GM12878 (cell line): ENCODE data around the gene PTGS1. TPM values are rescaled to one million over a fixed set of nuclear protein-coding genes. Genes with fewer than 3 reads are reported as not detected.
A peak's percentile ranks its signal among the peaks of the same experiment; 100 is the strongest.

Experiments
- JUNB ChIP-seq: IDR thresholded peaks from 2 replicates; pipeline ENCODE4 v1.6.1; 2016; ENCODE audit warnings: antibody characterized with exemption, mild to moderate bottlenecking
- PAX5 ChIP-seq: IDR thresholded peaks from 2 replicates; pipeline ENCODE4 v1.6.1; 2011; ENCODE audit warnings: low read depth, low read length, borderline replicate concordance
- SPI1 ChIP-seq: IDR thresholded peaks from 2 replicates; pipeline ENCODE4 v1.6.1; 2011; ENCODE audit warnings: low read depth, mild to moderate bottlenecking, low read length, moderate library complexity, borderline replicate concordance; ENCODE audit not compliant: insufficient read depth
- SREBF2 ChIP-seq: IDR thresholded peaks from 2 replicates; pipeline ENCODE4 v1.6.1; 2012; ENCODE audit warnings: mild to moderate bottlenecking, low read length
- STAT3 ChIP-seq: IDR thresholded peaks from 2 replicates; pipeline ENCODE4 v1.6.1; 2011; ENCODE audit warnings: low read depth, low read length, improper control_type of control experiment
- TARDBP ChIP-seq: IDR thresholded peaks from 2 replicates; pipeline ENCODE4 v1.6.1; 2016; ENCODE audit warnings: borderline replicate concordance
- TBL1XR1 ChIP-seq: IDR thresholded peaks from 2 replicates; pipeline ENCODE4 v1.6.1; 2012; ENCODE audit warnings: low read depth, low read length, improper control_type of control experiment
- ZNF274 ChIP-seq: IDR thresholded peaks from one replicate; pipeline ENCODE4 v1.8.0; 2011; ENCODE audit not compliant: insufficient read length, insufficient read depth
- polyA plus RNA-seq, 11 experiments: library from polyadenylated mRNA; depleted of rRNA in 4 of 11; unstranded in 6 of 11; stranded (reverse) in 5 of 11; fragments of >200 nt; fragmentation: Nextera tagmentation in 4 of 11; fragmentation: Illumina TruSeq in 1 of 11; extraction: Ambion mirVana in 4 of 11; extraction: Trizol in 1 of 11; gene quantifications; 1 replicate in 1 of 11; 2 replicates in 10 of 11; pipeline versions ENCODE4 v1.2.1 to v1.2.3, GENCODE V29; 2011 to 2016; ENCODE audit warnings: inconsistent platforms in 2 of 11, missing spikeins in 2 of 11, low read depth in 1 of 11
- total RNA-seq, 4 experiments: library from RNA; depleted of rRNA in 3 of 4; stranded (reverse); fragments of >200 nt in 3 of 4; fragmentation: Illumina TruSeq in 1 of 4; extraction: Trizol in 1 of 4; gene quantifications; 2 replicates each; pipeline versions ENCODE4 v1.2.1 to v1.2.3, GENCODE V29; 2013 to 2021
- TF ChIP-seq, protein P1 (sequence below): fragments of 450-650 bp; formaldehyde crosslinking; IDR thresholded peaks from 2 replicates; pipeline ENCODE4 v1.4.0; 2020; ENCODE audit warnings: mild to moderate bottlenecking, moderate library complexity
- TF ChIP-seq, protein P2 (sequence below): IDR thresholded peaks from 2 replicates; pipeline ENCODE4 v1.6.1; 2012; ENCODE audit warnings: improper control_type of control experiment, low read depth, low read length; ENCODE audit not compliant: insufficient replicate concordance
- TF ChIP-seq, protein P3 (sequence below): IDR thresholded peaks from 2 replicates; pipeline ENCODE4 v1.6.1; 2011; ENCODE audit warnings: borderline replicate concordance, low read depth, mild to moderate bottlenecking, moderate library complexity, mixed read lengths, low read length; ENCODE audit not compliant: insufficient read depth; ENCODE audit errors: extremely low read length
- TF ChIP-seq, protein P4 (sequence below): IDR thresholded peaks from 2 replicates; pipeline ENCODE4 v1.6.1; 2012; ENCODE audit warnings: low read depth, low read length, improper control_type of control experiment
- TF ChIP-seq, protein P5 (sequence below): fragments of 450-650 bp; IDR thresholded peaks from 2 replicates; pipeline ENCODE4 v1.6.1; 2017; ENCODE audit warnings: mild to moderate bottlenecking, moderate library complexity

The PTGS1 gene
- total and polyA plus RNA-seq, 10 of the 15 experiments (the other 5 are each of a cell fraction or from before 2014, with no cell fraction given) = 0.16 to 2.8 (median 0.96) TPM

DNA sequence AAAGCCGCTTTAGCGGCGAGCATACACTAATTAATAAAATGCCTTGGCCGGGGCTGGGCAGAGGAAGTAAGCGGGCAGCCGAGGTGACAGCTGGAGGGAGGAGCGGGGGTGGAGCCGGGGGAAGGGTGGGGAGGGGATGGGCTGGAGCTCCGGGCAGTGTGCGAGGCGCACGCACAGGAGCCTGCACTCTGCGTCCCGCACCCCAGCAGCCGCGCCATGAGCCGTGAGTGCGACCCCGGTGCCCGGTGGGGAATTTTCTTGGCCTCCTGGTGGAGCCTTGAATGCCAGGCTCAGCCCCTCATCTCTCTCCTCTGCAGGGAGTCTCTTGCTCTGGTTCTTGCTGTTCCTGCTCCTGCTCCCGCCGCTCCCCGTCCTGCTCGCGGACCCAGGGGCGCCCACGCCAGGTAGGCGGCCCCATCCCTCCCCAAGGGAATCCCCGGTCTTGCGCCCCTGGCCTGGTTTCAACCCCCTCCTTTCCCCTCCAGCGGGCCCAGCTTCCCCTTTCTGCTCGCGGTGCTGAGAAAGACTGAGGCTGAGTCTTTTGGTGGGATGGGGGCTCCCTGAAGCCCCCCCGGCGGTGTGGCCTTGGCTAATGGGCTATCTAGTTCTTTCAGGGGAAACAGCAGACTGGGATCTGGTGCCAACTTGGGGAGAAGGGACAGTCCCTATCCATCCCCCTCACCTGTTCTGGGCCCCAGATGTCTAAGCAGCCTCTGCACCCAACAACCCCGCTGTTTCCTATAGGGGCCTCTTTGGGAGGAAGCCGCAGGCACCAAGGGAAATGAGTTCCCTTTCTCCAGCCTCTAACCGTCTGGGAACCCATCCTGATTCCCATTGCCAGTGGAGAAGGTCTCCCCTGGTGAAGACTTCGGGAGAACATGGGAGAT lies at the start of gene PTGS1 (continued):
- TF ChIP-seq, protein P1, sequence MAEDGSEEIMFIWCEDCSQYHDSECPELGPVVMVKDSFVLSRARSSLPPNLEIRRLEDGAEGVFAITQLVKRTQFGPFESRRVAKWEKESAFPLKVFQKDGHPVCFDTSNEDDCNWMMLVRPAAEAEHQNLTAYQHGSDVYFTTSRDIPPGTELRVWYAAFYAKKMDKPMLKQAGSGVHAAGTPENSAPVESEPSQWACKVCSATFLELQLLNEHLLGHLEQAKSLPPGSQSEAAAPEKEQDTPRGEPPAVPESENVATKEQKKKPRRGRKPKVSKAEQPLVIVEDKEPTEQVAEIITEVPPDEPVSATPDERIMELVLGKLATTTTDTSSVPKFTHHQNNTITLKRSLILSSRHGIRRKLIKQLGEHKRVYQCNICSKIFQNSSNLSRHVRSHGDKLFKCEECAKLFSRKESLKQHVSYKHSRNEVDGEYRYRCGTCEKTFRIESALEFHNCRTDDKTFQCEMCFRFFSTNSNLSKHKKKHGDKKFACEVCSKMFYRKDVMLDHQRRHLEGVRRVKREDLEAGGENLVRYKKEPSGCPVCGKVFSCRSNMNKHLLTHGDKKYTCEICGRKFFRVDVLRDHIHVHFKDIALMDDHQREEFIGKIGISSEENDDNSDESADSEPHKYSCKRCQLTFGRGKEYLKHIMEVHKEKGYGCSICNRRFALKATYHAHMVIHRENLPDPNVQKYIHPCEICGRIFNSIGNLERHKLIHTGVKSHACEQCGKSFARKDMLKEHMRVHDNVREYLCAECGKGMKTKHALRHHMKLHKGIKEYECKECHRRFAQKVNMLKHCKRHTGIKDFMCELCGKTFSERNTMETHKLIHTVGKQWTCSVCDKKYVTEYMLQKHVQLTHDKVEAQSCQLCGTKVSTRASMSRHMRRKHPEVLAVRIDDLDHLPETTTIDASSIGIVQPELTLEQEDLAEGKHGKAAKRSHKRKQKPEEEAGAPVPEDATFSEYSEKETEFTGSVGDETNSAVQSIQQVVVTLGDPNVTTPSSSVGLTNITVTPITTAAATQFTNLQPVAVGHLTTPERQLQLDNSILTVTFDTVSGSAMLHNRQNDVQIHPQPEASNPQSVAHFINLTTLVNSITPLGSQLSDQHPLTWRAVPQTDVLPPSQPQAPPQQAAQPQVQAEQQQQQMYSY (CRISPR knock-in tag) = no peak
- TF ChIP-seq JUNB (no peak), TBL1XR1 (no peak), ZNF274 (no peak), PAX5 (no peak), TARDBP (no peak), SREBF2 (no peak), SPI1 (peak; percentile 28; the same call in 1 of the 2 replicates), STAT3 (no peak)
- TF ChIP-seq, protein P2, sequence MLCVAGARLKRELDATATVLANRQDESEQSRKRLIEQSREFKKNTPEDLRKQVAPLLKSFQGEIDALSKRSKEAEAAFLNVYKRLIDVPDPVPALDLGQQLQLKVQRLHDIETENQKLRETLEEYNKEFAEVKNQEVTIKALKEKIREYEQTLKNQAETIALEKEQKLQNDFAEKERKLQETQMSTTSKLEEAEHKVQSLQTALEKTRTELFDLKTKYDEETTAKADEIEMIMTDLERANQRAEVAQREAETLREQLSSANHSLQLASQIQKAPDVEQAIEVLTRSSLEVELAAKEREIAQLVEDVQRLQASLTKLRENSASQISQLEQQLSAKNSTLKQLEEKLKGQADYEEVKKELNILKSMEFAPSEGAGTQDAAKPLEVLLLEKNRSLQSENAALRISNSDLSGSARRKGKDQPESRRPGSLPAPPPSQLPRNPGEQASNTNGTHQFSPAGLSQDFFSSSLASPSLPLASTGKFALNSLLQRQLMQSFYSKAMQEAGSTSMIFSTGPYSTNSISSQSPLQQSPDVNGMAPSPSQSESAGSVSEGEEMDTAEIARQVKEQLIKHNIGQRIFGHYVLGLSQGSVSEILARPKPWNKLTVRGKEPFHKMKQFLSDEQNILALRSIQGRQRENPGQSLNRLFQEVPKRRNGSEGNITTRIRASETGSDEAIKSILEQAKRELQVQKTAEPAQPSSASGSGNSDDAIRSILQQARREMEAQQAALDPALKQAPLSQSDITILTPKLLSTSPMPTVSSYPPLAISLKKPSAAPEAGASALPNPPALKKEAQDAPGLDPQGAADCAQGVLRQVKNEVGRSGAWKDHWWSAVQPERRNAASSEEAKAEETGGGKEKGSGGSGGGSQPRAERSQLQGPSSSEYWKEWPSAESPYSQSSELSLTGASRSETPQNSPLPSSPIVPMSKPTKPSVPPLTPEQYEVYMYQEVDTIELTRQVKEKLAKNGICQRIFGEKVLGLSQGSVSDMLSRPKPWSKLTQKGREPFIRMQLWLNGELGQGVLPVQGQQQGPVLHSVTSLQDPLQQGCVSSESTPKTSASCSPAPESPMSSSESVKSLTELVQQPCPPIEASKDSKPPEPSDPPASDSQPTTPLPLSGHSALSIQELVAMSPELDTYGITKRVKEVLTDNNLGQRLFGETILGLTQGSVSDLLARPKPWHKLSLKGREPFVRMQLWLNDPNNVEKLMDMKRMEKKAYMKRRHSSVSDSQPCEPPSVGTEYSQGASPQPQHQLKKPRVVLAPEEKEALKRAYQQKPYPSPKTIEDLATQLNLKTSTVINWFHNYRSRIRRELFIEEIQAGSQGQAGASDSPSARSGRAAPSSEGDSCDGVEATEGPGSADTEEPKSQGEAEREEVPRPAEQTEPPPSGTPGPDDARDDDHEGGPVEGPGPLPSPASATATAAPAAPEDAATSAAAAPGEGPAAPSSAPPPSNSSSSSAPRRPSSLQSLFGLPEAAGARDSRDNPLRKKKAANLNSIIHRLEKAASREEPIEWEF = no peak
- TF ChIP-seq, protein P3, sequence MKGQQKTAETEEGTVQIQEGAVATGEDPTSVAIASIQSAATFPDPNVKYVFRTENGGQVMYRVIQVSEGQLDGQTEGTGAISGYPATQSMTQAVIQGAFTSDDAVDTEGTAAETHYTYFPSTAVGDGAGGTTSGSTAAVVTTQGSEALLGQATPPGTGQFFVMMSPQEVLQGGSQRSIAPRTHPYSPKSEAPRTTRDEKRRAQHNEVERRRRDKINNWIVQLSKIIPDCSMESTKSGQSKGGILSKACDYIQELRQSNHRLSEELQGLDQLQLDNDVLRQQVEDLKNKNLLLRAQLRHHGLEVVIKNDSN = no peak
- TF ChIP-seq, protein P4, sequence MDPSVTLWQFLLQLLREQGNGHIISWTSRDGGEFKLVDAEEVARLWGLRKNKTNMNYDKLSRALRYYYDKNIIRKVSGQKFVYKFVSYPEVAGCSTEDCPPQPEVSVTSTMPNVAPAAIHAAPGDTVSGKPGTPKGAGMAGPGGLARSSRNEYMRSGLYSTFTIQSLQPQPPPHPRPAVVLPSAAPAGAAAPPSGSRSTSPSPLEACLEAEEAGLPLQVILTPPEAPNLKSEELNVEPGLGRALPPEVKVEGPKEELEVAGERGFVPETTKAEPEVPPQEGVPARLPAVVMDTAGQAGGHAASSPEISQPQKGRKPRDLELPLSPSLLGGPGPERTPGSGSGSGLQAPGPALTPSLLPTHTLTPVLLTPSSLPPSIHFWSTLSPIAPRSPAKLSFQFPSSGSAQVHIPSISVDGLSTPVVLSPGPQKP = no peak
- TF ChIP-seq, protein P5, sequence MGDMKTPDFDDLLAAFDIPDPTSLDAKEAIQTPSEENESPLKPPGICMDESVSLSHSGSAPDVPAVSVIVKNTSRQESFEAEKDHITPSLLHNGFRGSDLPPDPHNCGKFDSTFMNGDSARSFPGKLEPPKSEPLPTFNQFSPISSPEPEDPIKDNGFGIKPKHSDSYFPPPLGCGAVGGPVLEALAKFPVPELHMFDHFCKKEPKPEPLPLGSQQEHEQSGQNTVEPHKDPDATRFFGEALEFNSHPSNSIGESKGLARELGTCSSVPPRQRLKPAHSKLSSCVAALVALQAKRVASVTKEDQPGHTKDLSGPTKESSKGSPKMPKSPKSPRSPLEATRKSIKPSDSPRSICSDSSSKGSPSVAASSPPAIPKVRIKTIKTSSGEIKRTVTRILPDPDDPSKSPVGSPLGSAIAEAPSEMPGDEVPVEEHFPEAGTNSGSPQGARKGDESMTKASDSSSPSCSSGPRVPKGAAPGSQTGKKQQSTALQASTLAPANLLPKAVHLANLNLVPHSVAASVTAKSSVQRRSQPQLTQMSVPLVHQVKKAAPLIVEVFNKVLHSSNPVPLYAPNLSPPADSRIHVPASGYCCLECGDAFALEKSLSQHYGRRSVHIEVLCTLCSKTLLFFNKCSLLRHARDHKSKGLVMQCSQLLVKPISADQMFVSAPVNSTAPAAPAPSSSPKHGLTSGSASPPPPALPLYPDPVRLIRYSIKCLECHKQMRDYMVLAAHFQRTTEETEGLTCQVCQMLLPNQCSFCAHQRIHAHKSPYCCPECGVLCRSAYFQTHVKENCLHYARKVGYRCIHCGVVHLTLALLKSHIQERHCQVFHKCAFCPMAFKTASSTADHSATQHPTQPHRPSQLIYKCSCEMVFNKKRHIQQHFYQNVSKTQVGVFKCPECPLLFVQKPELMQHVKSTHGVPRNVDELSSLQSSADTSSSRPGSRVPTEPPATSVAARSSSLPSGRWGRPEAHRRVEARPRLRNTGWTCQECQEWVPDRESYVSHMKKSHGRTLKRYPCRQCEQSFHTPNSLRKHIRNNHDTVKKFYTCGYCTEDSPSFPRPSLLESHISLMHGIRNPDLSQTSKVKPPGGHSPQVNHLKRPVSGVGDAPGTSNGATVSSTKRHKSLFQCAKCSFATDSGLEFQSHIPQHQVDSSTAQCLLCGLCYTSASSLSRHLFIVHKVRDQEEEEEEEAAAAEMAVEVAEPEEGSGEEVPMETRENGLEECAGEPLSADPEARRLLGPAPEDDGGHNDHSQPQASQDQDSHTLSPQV = no peak
- TF ChIP-seq, all 136 proteins: peak for 5
